SH-SY5Y (cell line): Measurements from ENCODE around the gene LRRC27.

ENCODE experiments used
- GATA2 ChIP-seq: IDR thresholded peaks from 2 replicates; pipeline ENCODE4 v1.6.1; 2011; ENCODE audit warnings: mild to moderate bottlenecking, low read depth, low read length
- GATA3 ChIP-seq: IDR thresholded peaks from 2 replicates; pipeline ENCODE4 v1.6.1; 2011; ENCODE audit warnings: low read depth, mild to moderate bottlenecking, low read length, moderate library complexity

The LRRC27 gene

DNA sequence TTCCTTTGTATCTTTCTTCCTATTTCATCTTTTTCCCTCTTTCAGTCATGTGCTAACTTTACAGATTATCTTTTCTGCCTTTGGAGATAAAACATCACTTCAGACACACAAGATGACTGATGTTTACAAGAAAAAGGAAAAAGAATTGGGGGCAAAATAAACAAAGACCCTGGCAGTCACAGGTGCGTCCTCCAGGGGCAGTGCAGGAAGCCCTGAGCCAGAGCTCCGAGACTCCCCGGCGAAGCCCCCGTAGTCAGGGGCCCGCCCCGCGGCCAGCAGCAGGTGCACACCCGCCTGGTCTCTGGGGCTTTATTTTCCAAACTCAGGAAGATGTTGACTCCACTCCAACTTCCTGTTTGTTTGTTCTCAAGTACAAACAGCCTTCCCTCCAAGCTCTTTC lies 34.5 kb upstream of the LRRC27 start:
- TF ChIP-seq GATA2 = no peak

- TF ChIP-seq GATA2 (no peak), GATA3 (no peak)
Observed at GRCh38 chr10:132298038-132298881, 33.7 kb upstream of the LRRC27 start.

DNA sequence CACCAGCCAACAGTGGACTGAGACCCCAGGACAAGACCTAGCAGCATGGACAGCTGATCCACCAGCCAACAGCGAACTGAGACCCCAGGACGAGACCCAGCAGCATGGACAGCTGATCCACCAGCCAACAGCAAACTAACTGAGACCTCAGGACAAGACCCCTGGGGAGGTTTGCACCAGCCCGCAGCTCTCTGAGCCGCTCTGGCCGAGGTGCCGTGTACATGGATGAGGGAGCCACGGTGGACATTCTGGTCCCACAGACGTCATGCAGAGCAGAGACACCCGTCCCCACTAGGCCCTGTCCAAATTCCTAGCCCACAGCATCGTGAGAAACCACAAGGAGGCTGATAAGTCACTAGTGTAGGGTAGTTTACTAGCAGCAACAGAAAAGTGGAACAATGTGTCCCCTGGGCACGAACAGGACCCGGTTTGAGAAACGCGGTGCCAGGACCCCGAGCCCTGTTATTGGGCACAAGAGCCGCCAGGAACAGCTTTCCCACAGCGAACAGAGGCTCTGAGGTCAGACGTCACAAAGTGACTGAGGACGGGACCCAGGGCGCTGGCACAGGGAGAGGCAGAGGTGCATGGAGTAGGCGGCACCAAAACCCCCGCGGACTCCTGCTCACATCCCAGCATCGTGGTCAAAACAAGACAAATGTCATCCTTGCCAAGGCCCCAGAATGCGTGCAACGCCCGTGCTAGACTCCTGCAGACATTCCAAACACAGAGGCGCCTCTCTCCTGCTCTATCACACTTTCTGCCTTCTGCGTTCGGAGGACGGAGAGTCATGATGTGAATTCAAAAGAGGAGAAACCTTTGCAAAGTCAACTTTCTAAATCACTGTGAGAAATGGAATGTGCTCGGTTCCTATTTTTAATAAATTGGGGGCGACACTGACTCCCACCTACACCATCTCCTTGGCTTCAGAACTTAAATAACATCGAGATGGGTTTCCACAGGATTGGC lies 32.3 kb upstream of the LRRC27 start:
- TF ChIP-seq GATA3 = no peak
- TF ChIP-seq GATA2 = no peak

- no peak for TF ChIP-seq GATA3
- TF ChIP-seq GATA2 = no peak
Observed at GRCh38 chr10:132300582-132300981, 31.4 kb upstream of the LRRC27 start.

- TF ChIP-seq GATA3 (no peak), GATA2 (no peak)
Observed at GRCh38 chr10:132301371-132302330, 30.3 kb upstream of the LRRC27 start.

DNA sequence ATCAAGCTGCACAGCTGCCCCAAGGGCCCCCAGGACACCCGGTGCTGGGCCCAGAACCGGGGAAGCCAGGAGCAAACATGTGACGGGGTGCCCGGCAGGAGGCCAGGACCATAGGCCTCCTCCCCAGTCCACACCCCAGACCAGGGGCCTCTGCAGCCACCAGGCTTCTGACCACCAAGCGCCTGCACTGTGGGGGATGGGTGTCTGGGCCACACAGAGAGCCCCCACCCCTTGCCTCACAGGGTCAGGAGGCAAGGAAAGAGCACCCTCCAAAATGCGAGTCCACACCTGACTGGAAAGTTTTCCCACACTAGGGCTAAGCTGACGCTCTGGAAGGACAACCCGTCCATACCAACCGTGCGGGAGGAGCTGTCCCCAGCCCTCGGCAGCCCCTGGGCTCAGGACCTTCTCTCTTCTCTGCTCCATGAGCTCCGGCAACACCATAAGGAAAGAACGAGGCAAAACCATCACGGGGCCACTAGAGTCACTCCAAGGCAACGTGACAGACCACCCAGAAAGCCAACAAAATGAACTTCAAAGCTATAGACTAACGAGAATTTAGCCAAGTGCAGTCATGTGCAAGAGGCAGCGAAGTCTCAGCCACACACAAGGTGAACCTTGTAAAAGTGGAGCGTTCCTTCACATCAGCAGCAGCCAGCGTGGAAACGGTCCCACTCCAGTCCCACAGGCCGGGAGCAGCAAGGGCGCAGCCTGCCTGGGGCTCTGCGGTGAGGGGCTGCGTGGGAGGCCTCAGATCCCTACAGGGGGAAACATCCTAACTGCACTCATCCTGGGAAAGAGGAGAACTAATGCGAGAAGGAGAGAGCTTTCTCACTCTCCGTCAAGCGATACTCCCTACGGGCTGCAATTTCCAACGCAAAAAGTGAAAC lies 29.3 kb upstream of the LRRC27 start:
- no peak for TF ChIP-seq GATA2
- no peak for TF ChIP-seq GATA3

DNA sequence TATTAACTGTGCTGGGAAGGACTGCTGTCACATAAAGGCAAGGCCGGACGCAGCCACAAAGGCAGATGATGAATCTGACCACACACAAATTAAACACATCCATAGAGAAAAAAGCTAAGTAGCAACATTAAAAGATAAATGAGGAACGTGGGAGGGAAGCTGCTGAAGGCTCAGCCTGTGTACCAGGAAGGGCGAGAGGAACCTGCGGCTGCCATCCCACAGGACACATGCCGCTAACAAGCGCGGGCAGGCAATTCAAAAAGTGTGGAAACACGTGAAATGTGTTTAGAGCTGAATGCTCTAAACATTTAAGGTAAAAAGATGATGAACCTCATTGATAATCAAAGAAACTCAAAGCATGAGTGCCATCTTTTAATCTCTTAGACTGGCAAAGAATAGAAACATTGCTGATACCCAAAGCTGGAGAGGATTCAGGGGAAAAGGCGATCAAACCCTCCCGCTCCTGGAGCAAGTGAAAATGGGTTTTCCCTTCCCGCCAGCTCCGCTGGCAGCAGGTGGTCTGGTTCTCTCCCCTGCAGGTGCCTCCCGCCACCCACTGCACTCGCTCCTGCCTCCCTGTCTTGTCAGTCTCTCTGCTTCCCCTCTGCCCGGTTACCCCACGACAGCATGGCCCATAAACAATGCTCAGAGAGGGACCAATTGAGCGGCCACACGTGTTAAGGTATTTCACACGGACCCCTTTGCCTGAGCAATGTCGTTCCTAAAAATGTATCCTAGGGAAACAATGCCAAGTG lies 28.5 kb upstream of the LRRC27 start:
- TF ChIP-seq GATA3 = no peak

- TF ChIP-seq GATA3 = no peak
- TF ChIP-seq GATA2 = no peak
Observed at GRCh38 chr10:132304756-132305509, 27.1 kb upstream of the LRRC27 start.

DNA sequence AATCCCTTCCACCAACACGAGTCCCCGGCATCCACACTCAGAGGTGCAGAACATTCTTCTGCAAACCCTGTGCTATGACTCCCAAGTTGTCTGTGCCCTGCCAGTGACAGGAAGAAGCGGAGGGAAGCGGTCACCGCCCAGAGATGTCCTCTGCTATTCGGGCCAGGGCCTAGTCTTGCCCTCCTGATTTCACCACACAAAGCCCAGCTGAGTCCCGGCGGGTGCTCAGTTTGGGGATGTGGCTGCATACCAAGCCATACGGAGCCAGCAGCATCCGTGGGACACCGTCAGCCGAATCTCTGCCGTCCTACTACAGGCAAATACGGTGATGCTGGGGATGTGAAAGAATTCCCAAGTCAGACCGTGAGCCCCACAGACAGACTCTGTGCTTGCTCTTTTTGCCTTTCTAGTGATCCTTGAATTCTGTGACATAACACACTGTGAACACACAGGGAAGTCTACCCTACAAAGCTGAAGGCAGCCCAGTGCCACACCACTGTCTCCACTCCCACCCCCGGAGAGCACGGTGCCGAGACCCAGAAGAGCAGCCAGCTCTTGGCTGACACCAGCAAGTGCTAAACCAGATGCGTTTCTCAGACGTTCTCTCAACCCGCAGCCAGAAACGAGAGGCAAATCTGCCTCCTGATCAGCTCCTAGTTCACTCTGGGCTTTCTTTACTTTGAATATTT lies 26.2 kb upstream of the LRRC27 start:
- no peak for TF ChIP-seq GATA2
- TF ChIP-seq GATA3 = no peak

DNA sequence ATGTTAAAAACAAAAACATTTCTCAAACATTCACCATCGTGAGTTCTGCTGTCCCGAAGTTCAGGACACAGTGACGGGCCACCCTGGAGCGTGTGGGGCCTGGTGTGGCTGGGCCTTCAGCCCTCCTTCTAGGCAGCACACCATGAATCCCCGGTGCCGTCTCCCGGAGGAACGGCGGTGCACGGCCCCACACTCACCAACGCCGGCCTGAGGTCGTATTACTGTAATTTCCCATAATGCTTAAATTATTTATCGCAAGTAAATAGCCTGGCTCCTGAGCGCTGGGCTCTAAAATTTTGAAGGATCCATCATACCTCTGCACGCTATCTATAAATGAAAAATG lies 25.7 kb upstream of the LRRC27 start:
- TF ChIP-seq GATA2 (no peak), GATA3 (no peak)
